Eye (tissue), 1 donor: ENCODE measurements around the gene SCRT2.

ENCODE experiments used
- DNase-seq: peaks from one replicate; pipeline ENCODE4 v3.0.0-alpha.2; 2015

Gene SCRT2

GRCh38 chr20:669573-669972 lies 6.0 kb downstream of the SCRT2 start:
- no peak for DNase-seq

GRCh38 chr20:668638-669037 lies 7.0 kb downstream of the SCRT2 start:
- DNase-seq, result no peak

- no peak for DNase-seq
Observed at GRCh38 chr20:668050-668449, 7.6 kb downstream of the SCRT2 start.

- peak; percentile 66 for DNase-seq
Observed at GRCh38 chr20:667351-668034, 8.1 kb downstream of the SCRT2 start.

GRCh38 chr20:666877-667276 lies 8.7 kb downstream of the SCRT2 start:
- no peak for DNase-seq

- no peak for DNase-seq
Observed at GRCh38 chr20:665276-665675, 10.3 kb downstream of the SCRT2 start.

- no peak for DNase-seq
Observed at GRCh38 chr20:664576-664975, 11.0 kb downstream of the SCRT2 start.

- DNase-seq, result no peak
Observed at GRCh38 chr20:664151-664550, 11.5 kb downstream of the SCRT2 start.

- peak; percentile 62 for DNase-seq
Observed at GRCh38 chr20:663315-664090, 12.1 kb downstream of the SCRT2 start.

- no peak for DNase-seq
Observed at GRCh38 chr20:662277-663192, 13.1 kb downstream of the SCRT2 start.

- DNase-seq, result no peak
Observed at GRCh38 chr20:661474-662270, 13.9 kb downstream of the SCRT2 start.

- no peak for DNase-seq
Observed at GRCh38 chr20:658731-659291, 16.8 kb downstream of the SCRT2 start.

GRCh38 chr20:658202-658601 lies 17.4 kb downstream of the SCRT2 start:
- DNase-seq, result no peak

GRCh38 chr20:655726-656624 lies 19.6 kb downstream of the SCRT2 start:
- no peak for DNase-seq

- no peak for DNase-seq
Observed at GRCh38 chr20:654417-654750, 21.2 kb downstream of the SCRT2 start.

- no peak for DNase-seq
Observed at GRCh38 chr20:653590-654416, 21.8 kb downstream of the SCRT2 start.

- peak; percentile 91 for DNase-seq
Observed at GRCh38 chr20:653110-653589, 22.5 kb downstream of the SCRT2 start, which contains the start of gene SRXN1. Gene SRXN1 (minus strand): TSS chr20:653200. CDS start chr20:653185, 15 bp downstream.

- peak; percentile 69 for DNase-seq
Observed at GRCh38 chr20:652615-653109, 22.9 kb downstream of the SCRT2 start.

GRCh38 chr20:651713-652614 lies 23.6 kb downstream of the SCRT2 start:
- DNase-seq, result no peak
